Endometrium (tissue), 2 donors: Measurements from ENCODE around the gene MLLT3.
A peak's percentile ranks its signal among the peaks of the same experiment; 100 is the strongest.
"Not testable (repeated sequence)": the region's sequence is repeated elsewhere in the genome, so short reads cannot be mapped to it uniquely, and the experiment has no call there.

Experiments
- FAIRE-seq: peaks from 2 replicates; lab custom pipeline; 2012; peaks lifted over from hg19 to GRCh38; lab: Jason Lieb, UNC
- donor health status: control.
- donor health status: control.

The MLLT3 gene

DNA sequence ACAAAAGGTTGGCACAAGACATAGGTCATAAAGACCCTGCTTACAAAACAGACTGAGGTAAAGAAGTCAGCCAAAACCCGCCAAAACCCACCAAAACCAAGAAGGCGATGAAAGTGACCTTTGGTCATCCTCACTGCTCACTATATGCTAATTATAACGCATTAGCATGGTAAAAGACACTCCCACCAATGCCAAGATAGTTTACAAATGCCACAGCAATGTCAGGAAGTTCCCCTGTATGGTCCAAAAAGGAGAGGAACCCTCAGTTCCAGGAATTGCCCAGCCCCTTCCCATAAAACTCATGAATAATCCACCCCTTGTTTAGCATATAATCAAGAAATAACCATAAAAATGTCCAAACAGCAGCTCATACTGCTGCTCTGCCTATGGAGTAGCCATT is 27.7 kb downstream of the MLLT3 start:
- FAIRE-seq, result no peak

DNA sequence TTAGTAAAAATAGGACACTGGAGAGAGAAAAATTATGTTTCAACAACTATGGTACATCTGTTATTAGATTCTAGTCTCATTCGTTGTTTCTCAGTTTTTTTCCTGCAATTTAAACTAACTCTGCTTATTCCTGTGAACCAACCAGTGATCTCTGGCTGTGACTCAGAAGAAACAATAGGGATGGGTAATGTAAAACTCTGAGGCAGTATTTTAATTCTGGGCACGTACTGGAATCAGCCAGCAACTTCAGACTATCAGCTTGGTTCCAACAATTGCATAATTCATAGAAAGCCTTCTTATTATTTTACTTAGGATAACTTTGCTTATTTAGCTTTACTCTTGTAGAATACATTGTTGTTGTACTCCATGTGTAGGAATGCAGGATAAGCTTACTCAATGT is 28.8 kb downstream of the MLLT3 start:
- no peak for FAIRE-seq

DNA sequence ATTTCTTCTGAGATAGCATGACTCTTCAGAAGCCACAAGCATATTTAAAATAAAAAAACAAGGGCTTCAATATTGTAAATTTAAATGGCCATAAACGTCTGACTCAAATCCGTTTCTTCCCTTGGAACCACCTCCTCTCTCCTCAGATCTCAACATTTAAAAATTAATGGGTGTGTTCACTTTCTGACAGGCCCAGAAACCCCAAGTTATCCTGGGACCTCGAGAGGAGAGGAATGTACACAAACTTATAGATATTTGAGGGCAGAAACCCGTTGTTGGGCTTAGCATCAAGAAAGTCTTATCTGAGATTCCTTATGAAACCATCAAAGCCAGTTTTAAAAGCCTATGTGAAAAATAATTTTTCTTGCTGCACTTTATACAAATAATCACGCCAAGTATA is 29.2 kb downstream of the MLLT3 start:
- no peak for FAIRE-seq

DNA sequence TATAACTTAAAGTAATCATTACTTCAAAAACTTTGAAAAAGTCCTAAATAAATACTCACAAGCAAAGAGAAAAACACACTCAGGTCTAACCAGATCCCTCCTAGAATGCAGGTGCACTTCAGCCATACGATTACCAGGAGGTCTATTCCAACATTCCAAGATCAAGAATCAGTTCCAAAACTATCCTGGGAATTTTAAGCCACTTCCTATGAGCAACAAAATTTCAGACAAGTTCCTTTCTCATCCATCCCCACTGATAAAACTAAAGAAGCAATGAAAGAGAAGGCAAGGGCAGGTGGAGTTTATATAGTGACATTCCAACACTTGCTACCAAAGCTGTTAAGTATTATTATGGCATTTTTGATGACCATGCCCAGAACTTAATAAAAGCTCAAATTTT is 29.6 kb downstream of the MLLT3 start:
- FAIRE-seq, result no peak

DNA sequence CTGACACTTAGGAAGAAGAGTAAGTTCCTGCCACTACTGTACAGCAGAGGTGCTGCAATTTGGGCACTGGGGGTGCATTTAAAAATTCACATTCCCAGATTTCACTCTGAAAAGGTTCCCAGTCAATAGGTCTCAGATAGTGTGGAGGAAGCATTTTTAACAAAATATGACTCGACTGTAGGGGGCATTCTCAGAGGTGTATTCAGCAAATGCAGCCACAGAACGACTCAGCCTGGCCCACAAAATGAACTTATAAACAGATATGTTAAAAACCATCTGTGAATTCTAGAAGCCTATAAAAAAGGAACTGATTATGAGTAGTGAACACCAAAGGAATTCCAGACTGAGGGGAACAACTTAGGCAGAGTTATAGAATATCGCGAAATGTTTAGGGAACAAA is 31.1 kb downstream of the MLLT3 start:
- no peak for FAIRE-seq

DNA sequence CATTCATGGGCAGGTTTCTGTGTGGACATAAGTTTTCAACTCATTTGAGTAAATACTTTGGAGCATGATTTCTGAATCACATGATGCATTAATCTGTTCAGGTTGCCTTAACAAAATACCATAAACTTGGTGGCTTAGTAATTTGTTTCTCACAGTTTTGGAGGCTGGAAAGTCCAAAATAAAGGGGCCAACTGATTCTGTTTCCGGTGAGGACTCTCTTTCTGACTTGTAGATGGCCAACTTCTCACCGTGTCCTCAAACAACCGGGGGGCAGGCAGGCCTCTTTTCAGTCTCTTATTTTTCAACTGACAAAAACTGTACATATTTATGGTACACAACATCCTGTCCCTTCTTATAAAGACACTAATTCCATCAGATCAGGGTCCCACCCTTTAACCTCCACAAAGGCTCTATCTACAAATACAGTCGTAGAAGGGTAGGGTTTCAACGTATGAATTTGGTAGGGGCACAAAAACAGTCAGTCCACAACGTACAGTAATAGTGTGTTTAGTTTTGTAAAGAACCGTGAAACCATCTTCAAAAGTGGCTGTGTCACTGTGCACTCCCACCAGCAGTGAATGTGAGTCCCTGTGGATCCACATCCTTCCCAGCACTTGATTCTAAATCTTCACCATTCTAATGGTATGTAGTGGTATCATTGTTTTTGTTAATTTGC is 37.2 kb downstream of the MLLT3 start:
- FAIRE-seq, result no peak

DNA sequence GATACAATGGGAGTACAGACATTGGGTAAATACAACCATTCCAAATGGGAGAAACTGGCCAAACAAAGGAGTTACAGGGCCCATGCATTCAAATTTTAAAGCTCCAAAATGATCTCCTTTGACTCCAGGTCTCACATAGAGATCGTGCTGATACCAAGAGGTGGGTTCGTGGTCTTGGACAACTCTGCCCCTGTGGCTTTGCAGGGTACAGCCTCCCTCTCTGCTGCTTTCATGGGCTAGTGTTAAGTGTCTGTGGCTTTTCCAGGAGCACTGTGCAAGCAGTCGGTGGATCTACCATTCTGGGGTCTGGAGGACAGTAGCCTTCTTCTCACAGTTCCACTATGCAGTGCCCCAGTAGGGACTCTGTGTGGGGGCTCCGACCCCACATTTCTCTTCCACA is 39.2 kb downstream of the MLLT3 start:
- not testable (repeated sequence) for FAIRE-seq

DNA sequence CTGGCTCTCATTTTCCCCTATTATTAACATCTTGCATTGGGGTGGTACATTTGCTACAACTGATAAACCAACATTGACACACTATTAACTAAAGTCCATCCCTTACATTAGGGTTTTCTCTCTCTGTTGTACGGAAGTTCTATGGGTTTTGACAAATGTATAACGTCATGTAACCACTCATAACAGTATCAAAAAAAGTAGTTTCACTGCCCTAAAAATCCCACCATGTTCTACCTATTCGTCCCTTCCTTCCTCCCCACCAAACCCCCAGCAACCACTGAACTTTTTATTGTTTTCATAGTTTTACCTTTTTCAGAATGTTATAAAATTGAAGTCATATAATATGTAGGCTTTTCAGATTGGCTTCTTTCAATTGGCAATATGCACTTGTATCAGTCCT is 40.1 kb downstream of the MLLT3 start:
- no peak for FAIRE-seq

DNA sequence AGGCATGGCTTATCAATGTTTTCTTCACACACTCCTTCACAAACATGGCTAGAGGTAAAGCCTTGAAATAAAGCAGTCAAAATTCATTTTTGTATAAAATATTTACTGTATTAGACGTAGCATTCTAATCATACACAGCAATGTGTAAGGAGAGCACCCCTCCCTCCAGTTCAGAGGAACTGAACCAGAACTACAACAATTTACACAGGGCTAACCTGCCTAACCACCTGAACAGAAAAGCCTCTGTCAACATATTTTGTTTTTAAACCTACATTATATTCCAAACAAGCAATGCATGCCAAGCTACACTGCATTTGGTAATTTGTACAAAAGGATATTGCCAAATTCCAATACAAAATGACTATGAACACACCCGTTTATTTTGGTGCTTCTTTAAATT is 41.6 kb downstream of the MLLT3 start:
- FAIRE-seq, result no peak

DNA sequence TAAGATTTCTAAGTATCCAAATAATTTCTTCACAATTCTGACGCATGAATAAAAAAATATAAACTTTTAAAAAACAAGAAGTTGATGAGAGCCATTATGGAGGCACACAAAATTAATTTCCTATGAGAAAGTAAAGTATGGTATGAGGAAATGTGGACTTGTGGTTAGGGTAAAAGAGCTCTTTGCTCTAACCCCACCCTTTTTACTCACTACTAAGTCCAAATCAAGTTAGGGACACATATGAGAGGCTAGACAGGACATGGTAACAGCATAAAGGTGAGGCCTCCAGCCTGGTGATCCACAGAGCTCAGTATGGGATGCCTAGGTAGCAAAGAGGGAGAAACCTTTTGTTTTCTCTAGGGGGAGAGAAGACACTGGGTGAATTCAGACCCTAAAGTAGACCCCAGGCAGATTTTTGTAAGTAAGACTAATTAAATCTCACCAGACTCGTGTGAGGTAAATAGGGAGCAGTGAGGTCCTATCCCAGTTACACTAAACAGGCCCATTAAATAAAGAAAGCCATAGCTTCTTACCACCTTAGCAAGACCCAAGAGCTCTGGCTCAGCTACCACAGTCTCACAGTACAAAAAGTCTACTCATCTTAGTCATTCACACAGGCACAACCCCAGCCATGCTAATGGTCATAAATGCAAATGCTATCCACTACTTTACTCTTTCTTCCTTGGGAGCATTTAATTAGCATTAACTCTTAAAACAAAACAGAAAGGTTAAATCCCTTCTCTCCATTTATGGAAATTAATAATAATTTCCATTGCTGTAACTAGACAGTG is 42.6 kb downstream of the MLLT3 start:
- peak; percentile 15 for FAIRE-seq

DNA sequence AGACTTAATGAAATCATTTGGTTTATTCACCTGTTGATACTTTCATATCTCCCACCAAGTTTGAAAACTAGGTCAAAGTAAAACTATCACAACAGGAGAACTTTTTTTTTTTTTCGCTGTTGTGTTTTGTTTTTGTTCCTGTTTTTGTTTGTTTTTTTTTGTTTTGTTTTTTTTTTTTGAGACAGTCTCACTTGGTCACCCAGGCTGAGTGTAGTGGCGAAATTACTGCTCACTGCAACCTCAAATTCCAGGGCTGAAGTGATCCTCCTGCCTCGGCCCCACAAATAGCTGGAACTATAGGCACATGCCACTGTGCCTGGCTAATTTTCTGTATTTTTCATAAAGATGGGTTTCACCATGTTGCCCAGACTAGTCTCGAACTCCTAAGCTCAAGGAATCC is 49.3 kb downstream of the MLLT3 start:
- FAIRE-seq, result peak; percentile 60

DNA sequence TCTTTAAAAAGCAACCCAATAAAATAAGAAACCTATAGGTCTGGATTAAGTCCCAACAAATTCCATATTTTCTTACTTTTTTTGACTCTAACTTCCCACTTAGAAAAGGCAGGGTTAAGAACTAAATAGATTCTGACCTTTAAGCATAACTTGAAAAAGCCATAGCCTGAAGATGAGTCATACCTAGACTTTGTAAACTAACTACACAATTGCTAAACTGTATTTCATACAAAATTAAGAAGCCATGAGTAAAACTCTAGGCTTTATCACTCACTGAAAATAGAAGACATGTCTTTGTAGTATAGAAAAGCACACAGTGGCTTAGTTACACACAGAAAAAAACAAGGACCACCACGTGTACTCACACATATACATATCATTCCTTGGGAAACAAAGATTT is 51.5 kb downstream of the MLLT3 start:
- peak; percentile 15 for FAIRE-seq

DNA sequence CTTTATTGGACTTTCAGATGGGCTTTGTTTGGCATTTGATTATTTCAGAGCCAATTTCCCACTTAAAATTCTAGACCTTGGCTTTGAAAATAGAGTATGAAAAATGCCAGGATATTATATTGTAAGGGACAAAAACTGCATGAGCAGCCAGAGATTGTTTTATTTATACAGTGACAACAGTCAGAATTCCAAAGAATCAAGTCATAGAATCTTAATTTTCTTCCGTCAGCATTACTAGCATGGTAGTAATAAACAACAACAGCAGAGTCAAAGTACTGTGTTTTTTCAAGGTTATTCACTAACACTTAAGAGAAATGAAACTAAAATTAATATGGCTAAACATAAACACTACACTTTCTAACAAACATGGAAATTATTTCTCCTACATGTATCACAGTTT is 52.2 kb downstream of the MLLT3 start:
- peak; percentile 89 for FAIRE-seq

DNA sequence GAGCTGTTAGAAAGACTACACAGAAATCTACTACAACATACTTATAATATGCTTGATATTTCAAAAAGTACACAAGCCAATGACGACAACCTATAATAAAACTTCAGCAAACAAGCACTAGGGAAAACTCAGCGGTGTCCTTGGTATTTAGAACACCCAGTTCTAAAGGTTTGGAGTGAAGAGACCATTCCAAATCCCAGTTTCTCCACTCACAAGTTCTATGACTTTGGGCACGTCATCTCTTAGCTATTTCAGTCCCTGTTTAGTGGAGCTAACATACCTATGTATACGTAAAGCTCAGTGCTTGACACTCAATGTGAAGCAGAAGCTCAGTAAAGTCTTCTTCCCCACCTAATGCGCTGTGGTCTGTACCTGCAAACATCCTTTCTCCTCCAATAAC is 52.8 kb downstream of the MLLT3 start:
- FAIRE-seq, result no peak

DNA sequence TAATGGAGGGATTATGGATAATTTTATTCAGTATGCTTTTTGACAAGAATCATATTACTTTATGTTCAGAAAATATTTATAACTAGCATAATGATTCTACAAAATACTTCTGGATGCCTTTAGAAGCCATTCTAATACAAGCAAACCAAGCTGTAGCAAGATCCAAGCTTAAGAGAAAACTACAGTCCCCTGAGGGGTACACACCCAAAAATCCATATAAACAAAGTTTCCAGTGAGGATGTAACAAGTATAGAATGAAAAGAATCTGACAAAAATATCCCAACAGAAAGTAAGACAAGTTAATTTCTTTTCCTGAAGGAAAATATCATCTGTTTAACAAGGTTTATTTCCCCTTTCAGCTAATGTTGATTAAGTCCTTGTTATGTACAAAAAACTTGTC is 53.9 kb downstream of the MLLT3 start:
- FAIRE-seq, result no peak

DNA sequence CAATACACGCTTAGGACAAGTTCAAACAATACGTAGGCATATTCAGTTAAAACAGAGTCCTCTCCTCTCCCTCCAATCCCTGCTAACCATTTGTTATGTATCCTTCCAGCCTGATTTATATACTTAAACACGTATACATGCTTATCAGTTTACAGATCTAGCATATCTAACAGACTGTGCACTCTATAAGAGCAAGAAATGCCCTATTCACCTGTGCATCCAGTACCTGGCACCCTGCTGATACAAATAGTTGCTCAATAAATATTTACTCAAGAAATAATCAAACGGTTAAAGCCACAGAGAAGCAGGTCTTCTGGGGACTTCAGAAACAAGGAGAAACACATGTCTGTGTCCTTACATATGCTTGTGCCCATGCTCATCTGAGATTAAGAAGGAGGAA is 55.9 kb downstream of the MLLT3 start:
- FAIRE-seq, result no peak

DNA sequence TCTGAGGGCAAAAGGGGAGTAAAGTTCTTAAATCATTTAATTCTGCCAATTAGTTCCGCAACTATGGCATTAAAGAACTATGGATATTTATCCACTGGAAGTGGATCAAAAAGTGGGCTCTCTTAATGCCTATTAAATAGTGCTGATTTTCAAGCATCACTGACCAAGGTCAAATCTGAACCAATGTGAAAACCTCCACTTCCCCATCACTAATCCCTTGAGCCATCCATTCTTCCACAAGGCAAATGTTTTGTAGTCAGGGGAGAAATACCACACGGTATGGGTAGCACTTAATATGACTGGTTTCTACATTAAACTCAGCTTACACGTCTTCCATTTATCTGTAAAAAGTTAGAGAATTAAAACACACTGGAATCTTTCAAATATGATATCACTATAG is 57.6 kb downstream of the MLLT3 start:
- no peak for FAIRE-seq

DNA sequence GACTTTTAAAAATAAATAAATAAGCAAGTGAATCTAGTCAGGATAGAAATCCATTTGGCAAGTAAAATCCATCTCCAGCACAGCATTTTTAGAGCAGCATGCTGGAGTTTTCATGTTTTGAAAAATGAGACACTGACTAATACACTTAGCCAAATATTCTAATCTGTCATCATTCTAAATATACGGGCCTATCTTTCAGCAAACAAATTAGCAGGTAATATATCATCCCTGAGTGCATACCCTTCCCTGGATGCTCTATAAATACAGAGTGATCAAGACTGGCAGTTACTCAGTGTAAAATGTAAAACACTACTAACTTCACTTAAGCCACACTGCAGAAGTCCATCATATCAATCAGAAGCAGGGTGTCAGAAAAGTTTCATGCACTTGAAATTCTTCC is 58.4 kb downstream of the MLLT3 start:
- no peak for FAIRE-seq

DNA sequence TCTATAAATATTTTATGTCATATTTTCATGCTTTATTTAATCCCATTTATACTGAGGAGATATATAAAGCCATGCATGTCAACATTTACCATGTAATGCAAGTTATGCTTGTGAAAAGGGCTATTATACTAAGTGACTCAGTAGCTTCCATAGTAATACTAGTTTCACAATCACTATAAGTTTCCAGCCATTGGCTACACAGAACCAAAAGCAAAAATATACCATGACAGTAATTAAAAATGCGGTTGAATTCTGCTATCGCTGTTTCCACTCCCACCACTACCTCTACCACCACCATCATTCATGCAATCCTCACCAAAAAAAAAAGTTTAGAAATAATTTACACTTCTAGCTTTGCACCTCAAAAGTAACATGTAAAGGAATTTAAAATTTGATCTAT is 60.2 kb downstream of the MLLT3 start:
- FAIRE-seq, result no peak

DNA sequence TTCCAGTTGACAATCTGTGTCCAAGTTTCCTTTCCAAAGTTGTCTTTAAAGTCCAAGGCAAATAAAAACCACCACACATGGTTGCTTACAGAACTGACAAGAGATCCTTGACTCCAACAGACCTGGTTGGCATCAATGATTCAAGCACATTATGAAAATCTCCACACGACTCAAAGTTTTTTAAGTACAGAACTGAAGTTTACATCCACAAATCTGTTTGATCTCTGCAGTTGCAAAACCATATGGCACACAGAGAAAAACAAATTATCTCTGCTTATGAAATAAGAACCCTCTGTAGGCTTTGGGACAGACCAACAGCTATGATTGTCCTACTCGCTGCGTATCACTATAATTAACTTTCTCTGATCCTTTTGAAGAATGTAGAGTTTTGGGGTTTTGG is 60.8 kb downstream of the MLLT3 start:
- no peak for FAIRE-seq

DNA sequence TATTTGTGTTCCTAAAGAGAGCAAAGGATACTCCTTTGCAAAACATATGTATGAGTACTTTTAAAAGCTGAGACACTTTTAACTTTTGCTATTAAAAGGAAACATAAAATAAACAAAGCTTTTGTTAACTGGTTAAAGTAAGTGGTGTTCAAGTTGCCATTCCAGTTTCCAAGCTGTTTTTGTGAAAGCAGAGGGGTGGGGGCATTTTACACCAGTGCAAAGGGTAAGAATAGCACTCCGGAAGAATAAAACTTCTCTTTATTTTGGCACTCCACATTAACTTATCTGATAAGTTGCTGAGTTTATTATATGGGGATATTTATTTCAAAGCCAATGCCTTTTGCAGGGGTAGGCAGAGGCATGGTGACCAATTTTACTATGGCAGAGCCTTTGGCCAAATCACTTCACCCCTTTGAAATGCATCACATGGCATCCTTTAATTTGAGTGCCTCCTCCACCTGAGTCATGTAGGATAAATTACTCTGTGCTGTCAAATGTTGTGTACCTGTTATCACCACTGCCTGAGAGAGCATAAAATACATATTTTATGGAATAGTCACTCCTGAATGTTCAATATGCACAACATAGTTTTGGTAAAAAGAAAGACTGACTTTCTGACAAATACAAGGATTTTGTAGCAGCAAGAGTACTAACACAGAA is 62.9 kb downstream of the MLLT3 start:
- peak; percentile 68 for FAIRE-seq

DNA sequence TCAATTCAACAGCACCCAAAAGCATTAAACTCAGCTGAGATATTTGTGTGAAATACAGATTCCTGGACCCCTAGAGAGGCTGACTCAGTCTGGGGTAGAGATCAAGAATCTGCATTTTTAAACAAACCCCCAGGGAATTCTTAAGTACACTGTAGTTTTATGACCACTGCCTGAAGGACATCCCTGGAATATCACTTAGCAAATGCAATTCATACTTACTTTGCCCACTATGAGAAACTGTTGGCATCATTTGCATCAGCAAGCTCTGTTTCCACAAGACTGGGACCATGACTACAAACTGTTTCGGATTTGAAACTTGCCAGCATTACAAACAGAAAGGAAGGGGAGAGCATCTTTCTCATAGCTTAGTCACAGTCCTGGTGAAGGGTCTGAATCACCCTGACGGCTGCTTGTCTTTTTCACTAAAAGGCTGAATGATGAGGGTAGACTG is 63.7 kb downstream of the MLLT3 start:
- FAIRE-seq, result no peak

DNA sequence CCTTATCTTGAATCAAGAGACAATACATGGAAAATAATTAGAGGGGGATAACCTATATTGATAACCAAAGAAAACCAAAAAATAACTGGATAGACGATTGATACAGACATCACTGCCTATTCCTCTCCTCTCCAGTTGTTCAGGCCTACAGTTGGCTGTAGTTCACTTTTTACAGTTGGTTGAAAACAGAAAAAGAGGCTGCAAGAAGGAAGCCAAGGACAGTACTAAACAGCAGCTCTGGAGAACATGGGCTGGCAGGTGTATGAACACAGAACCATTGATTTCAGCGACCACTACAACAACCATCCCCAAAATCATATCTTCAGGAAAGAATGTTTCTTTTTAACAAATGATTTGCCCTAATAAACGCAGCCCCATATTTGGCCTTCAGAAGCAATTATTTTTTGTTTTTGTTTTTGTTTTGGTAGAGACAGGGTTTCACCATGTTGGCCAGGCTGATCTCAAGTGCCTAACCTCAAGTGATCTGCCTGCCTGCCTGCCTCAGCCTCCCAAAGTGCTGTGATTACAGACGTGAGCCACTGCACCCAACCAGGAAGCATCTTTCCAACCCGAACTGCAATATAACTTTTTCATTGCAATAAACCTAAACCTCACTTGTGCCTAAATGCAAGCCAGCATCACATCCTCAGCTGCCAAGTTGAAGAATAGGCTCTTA is 64.3 kb downstream of the MLLT3 start:
- FAIRE-seq, result no peak
